HG02642 (cell line): ENCODE measurements around the gene PRKX.
"Not testable (repeated sequence)": the region's sequence is repeated elsewhere in the genome, so short reads cannot be mapped to it uniquely, and the experiment has no call there.

ENCODE experiments used
- ATAC-seq: cut with Tn5 transposase; IDR thresholded peaks from one replicate; pipeline ENCODE4 v1.9.1; 2021; ENCODE audit warnings: mild to moderate bottlenecking; ENCODE audit not compliant: unreplicated experiment, poor library complexity

Gene PRKX

DNA sequence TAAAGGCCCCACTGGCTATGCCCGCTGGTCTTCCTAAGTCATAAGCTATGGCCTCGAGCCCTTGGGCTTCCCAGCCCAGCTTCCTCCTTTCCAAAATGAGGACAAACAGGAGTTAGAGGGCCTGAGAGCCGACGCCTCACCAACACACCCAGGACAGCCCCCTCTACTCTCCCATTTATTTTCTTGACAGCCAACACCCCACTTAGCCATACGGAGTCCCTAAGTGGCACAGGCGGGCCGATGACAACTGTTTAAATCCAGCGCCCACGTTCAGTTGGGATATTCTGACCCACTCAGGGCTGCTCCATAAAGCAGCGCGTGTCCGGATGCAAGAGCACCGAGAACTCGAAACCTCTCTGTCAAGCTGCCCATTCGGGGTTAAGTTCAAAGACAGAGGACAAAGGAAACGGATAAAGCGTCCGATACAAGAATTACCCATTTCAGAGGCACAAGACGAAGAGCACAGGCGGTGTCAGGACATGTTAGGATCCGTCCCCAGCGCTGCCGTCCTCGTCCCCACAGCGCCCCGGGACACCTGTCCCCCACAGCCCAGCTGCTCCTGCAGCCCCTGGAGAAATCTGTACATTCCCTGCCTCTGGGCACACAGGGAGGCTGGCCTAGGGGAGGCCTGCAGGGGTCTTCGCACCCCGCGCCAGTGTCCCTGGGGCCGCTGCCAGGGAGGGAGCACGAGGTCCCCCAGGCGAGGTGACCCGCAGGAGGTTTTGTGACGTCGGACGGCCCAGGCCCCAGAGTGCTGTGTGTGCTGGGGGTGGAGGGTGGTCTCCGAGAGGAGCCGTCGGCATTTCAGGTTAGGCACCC is 1.2 kb downstream of the PRKX start:
- ATAC-seq = peak; percentile 10

DNA sequence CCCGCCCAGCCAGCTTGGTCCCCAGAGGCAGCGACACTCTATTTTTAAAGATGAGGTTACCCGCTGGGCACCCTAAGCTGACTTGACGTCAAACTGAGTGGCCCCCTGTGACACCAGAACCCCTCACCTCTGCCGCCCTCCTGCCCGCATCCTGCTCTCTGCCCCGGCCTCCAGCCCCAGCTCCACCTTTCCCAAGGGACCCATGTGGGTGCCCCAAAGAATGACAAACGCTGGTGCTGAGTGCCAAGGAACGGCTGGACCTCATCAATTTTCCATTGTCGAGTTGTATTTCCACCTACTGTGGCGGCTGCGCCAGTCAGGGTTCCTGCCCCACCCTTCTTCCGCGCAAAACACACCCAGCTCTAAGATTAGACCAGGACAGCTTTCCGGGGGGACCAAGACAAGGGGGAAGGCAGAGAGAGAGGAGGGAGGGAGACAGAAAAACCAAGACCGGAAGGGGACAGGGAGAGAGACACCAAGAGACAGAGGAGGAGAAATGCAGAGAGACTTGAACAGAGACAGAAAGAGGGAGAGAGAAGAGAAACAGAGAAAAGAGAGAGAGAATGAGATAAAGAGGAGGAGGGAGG is 2.0 kb downstream of the PRKX start:
- no peak for ATAC-seq

- not testable (repeated sequence) for ATAC-seq
Measured at GRCh38 chrX:3707673-3708274, 5.7 kb downstream of the PRKX start.

GRCh38 chrX:3706481-3706880 is 7.0 kb downstream of the PRKX start:
- ATAC-seq = no peak

DNA sequence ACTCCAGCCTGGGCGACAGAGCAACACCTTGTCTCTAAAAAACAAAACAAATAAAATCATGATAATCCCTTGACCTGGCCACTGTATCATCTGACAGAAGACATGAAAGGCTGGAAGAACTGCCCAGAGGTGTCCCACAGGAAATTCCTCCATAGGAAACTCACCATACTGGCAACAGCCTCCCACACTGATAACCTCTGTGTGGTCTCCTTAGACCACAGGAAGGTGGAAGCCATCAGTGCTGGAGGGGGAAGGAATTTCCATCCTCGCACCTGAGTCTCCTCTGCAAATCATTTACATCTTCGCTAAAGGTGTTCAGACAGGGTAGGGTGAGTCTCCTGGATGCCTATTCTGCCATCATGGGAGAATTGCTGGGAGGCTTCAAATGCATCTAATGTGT is 10.2 kb downstream of the PRKX start:
- not testable (repeated sequence) for ATAC-seq

GRCh38 chrX:3702095-3702494 is 11.4 kb downstream of the PRKX start:
- ATAC-seq = not testable (repeated sequence)

DNA sequence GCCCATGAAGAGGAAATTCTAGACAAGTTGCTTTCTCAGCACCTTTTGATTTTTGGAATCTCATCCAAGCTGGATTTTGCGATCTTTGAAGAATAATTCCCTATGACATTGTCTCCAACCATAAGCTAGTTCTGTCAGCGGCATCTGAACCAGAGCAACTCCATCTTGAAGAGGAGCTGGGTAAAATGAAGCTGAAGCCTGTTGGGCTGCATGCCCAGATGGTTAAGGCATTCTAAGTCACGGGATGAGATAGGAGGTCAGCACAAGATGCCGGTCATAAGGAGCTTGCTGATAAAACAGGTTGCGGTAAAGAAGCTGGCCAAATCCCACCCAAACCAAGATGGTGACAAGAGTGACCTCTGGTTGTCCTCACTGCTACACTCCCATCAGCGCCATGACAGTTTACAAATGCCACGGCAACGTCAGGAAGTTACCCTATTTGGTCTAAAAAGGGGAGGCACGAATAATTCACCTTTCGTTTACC is 12.0 kb downstream of the PRKX start:
- not testable (repeated sequence) for ATAC-seq

DNA sequence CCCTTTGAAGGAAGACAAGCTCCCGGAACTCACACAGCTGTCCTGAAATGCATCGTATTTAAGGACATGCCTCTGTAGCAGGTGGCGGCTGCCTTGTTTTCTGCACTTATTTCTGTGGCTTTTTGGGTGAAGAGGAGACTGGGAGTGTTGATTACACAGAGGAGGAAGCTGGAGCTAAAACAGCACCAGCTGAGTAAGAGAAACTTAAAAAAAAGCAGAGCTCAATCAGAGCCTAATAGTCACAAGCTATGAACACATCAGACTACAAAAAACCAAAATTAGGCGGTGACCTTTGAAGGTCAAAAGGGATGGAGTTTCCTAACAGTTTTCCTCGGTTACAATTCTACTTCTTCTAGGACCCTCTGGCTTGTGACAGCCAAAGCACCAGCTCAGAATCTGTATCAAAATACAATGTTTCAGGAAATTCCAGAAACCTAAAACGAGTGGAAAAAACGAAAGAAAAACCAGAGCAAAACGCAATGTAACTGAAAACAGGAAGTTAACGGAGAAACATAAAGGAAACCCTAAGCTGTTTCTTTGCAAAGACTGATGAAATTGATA is 13.5 kb downstream of the PRKX start:
- ATAC-seq = peak; percentile 61

DNA sequence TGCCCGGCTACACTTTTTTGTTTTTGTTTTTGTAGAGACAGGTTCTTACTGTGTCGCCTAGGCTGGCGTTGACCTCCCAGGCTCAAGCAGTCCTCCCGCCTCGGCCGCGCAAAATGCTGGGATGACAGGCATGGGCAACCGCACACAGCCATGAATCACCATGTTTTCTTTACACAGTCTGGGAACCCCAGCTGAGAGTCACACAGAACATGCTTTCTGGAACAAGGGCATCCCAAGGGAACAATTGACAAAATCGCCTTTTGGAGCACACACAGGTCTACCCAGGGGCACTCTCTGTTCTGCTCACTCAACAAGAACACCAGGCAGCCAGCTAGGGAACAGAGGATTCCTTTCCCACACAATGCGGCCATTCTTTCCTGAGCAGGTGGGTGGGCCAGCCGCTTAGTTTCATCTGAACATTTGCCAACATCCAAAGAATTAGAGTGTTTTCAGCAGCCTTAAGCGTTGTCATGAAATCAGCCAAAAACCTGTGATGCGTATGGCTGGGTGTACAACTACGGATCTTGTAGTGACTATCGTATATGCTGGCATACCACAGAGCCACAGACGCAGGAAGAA is 15.7 kb downstream of the PRKX start:
- no peak for ATAC-seq

- ATAC-seq = no peak
Measured at GRCh38 chrX:3697220-3697684, 16.2 kb downstream of the PRKX start.

- no peak for ATAC-seq
Measured at GRCh38 chrX:3695536-3695935, 17.9 kb downstream of the PRKX start.

DNA sequence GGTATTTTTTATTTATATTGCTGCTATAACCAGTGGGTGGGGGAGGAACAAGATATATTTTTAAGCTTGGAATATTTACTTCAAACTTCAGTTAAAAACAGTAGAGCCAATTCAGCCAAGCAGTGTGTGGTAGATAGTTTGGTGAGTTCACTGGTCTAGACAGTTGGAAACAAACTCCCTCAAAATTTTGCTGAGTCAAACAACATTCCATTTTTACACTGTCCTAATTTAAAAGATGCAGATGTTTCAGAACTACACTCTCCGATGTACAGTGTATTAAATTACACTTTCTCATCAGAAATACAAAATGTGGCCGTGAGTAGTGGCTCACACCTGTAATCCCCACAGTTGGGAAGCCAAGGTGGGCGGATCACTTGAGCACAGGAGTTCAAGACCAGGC is 23.3 kb downstream of the PRKX start:
- no peak for ATAC-seq

- not testable (repeated sequence) for ATAC-seq
Measured at GRCh38 chrX:3683236-3683635, 30.2 kb downstream of the PRKX start.

DNA sequence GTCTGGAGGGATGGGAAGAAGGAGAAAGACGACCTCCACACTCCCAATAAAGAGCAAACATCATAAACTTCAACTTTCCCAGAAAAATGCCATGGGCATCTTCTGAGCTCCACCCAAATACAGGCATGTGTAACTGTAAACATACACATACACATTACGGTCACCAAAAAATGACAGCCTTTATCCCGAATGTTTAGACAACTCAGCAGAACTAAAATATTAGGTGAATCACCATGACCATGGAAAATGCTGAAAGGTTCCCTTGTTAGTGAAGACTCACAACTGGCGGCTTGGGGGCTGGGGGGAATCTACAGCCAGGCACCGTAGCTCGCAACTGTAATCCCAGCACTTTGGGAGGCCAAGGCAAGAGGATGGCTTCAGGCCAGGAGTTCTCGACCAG is 33.0 kb downstream of the PRKX start:
- no peak for ATAC-seq

GRCh38 chrX:3679669-3680068 is 33.8 kb downstream of the PRKX start:
- ATAC-seq = no peak

DNA sequence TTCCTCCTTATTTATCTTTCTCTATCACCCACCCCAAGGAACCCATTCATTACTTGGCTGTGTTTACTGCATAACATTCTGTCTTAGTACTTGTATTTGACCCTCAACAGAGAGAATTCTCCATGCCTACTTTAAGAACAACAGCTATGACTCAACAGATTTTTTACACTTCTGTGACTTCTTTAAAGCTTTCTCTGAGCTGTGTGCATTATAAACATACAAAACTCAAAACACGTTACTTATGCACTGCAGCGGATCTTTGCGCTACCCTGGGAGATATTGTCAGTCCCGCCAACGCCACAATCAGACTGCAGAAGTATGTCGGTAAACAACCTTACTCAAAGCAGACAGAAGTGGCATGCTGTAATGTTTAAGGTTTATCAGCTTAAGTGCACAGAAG is 35.1 kb downstream of the PRKX start:
- ATAC-seq = no peak

DNA sequence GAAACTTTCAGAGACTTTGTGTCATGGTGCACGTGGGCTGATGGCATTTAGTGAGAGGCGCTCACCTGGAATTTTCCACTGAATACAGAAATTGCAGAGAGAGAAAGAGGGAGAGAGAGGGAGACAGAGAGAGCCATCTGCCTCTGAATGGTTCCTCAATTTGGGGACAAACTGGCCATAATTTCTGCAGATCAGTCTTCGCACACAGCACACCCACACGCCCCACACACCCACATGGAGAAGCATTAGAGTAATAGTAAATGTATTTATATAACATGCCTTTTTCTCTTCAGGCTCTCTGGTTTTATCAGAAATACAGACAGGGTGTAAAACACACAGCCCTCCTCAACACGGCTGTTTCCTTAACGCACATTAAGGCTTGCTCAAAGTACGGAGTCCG is 38.6 kb downstream of the PRKX start:
- ATAC-seq = no peak

DNA sequence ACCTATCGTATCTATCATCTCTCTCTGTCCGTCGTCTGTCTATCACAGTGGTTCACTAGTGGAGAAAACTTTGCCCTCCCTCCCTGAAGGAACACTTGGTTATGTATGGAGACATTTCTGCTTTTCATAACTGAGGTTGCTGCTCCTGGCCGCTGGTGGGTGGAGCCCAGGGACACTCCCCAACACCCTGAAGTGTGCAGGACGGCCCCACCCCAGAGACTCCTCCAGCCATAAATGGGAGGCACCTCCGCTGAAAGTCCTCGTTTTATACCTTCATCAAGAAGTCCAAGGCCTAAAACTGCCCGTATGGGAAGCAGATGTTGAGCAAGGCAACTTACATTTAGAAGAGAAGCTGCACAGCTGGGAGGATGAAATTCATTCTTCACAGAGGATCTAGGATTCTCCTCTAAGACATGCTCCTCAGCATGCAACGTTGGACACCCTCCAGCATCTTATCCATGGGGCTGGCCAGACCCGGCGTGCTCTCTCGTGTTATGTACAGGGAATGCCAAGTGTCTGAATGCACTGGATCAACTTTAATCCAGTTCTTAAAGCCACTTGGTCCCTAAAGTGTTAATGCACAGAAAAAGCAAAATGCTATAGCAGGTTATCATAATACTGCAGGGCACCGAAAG is 43.5 kb downstream of the PRKX start:
- ATAC-seq = no peak

- ATAC-seq = no peak
Measured at GRCh38 chrX:3666975-3667374, 46.5 kb downstream of the PRKX start.

DNA sequence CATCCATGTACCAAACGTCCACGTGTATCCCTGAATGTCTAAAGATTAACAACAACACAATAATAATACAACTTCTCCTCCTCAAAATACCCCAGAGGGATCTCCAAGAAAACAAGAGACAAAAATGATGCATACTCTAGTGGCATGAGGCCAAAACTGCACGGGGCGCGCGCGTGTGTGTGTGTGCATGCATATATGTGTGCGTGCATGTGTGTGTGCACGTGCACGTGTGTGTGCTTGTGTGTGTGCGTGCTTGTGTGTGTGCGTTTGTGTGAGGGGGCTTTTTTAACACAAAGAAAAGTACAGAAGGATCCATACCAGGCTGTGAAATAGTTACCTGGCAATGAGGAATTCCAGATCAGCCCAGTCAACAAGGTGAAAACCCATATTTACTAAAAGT is 48.5 kb downstream of the PRKX start:
- ATAC-seq = no peak
